Caco-2 (cell line): ENCODE measurements around the gene FOXN3. TPM values are rescaled to one million over a fixed set of nuclear protein-coding genes. Genes with fewer than 3 reads are reported as not detected.

Experiments
- BruUV-seq: library from RNA; stranded (reverse); fragments of 400-500 nt; replicated peaks from 2 replicates; lab custom pipeline; 2021; lab: Mats Ljungman, UMichigan
- CTCF ChIA-PET: fragments of 300-600 bp; sonication (Branson Sonifier 250); formaldehyde crosslinking; loops from one replicate; lab custom pipeline; 2022; ENCODE audit warnings: antibody characterized with exemption; lab: Charles Lee
- POLR2A ChIA-PET: fragments of 300-600 bp; sonication (Branson Sonifier 250); formaldehyde crosslinking; loops from one replicate; lab custom pipeline; 2022; ENCODE audit warnings: antibody characterized with exemption; lab: Charles Lee
- DNase-seq, 2 experiments: peaks; one replicate each; pipeline versions ENCODE4 v3.0.0 to v3.0.0-alpha.2; 2020 to 2022
- H3K27me3 ChIP-seq: replicated peaks from 2 replicates; pipeline ENCODE4 v1.6.0; 2011; ENCODE audit warnings: low read length; ENCODE audit not compliant: control insufficient read depth, insufficient read depth
- H3K36me3 ChIP-seq: 2 replicates; pipeline ENCODE4 v1.5.1; 2011; ENCODE audit warnings: low read length; ENCODE audit not compliant: control insufficient read depth, insufficient read depth
- H3K4me1 ChIP-seq: fragments of 250-450 bp; sonication (Bioruptor Pico); 2 replicates; pipeline ENCODE4 v1.5.1; 2020; ENCODE audit warnings: mild to moderate bottlenecking
- H3K4me3 ChIP-seq: 2 replicates; pipeline ENCODE4 v1.5.1; 2011; ENCODE audit warnings: low read depth, mild to moderate bottlenecking, control low read depth, low read length
- H3K9me3 ChIP-seq: fragments of 250-450 bp; sonication (Bioruptor Pico); 2 replicates; pipeline ENCODE4 v1.5.1; 2020; ENCODE audit warnings: mild to moderate bottlenecking, moderate library complexity
- H3K27ac Mint-ChIP-seq: one replicate; pipeline ENCODE4 v1.8.0; 2022; ENCODE audit warnings: mixed read lengths; ENCODE audit not compliant: unreplicated experiment
- H3K27me3 Mint-ChIP-seq: one replicate; pipeline ENCODE4 v1.8.0; 2022; ENCODE audit warnings: mixed read lengths; ENCODE audit not compliant: insufficient read depth, unreplicated experiment
- H3K36me3 Mint-ChIP-seq: one replicate; pipeline ENCODE4 v1.8.0; 2022; ENCODE audit warnings: mild to moderate bottlenecking, mixed read lengths; ENCODE audit not compliant: insufficient read depth, unreplicated experiment
- H3K4me1 Mint-ChIP-seq: one replicate; pipeline ENCODE4 v1.8.0; 2022; ENCODE audit warnings: low read depth, mixed read lengths; ENCODE audit not compliant: unreplicated experiment
- H3K4me3 Mint-ChIP-seq: one replicate; pipeline ENCODE4 v1.8.0; 2022; ENCODE audit warnings: mild to moderate bottlenecking, moderate library complexity, mixed read lengths; ENCODE audit not compliant: unreplicated experiment
- H3K9me3 Mint-ChIP-seq: one replicate; pipeline ENCODE4 v1.8.0; 2022; ENCODE audit warnings: mixed read lengths; ENCODE audit not compliant: unreplicated experiment
- CTCF ChIP-seq, 2 experiments: fragments of 200-600 bp in 1 of 2; IDR thresholded peaks; 1 replicate in 1 of 2; 2 replicates in 1 of 2; pipeline versions ENCODE4 v1.5.1 to v1.8.0; 2011 to 2022; ENCODE audit warnings: antibody characterized with exemption in 1 of 2, control low read depth in 1 of 2, inconsistent platforms in 1 of 2, low read depth in 1 of 2, low read length in 1 of 2, mild to moderate bottlenecking in 1 of 2, moderate library complexity in 1 of 2; ENCODE audit not compliant: insufficient read depth in 1 of 2, severe bottlenecking in 1 of 2, unreplicated experiment in 1 of 2
- intact Hi-C: fragments of 100-400 bp; cut with micrococcal nuclease; formaldehyde crosslinking; loops from one replicate; pipeline ENCODE4 v1.10.0; 2022; ENCODE audit not compliant: unreplicated experiment
- total RNA-seq: library from RNA; stranded (reverse); gene quantifications from 2 replicates; pipeline ENCODE4 v1.2.3, GENCODE V29; 2022

Gene FOXN3
- total RNA-seq, 1 experiment from 2014 or later, result 20.6 TPM

GRCh38 chr14:89327771-89328212 is 89.2 kb downstream of the FOXN3 start:
- Histone ChIP-seq H3K27me3 (no peaks in the 10 kb centered on the region), H3K9me3 (no peaks in the 10 kb centered on the region), H3K4me3 (no peak overlapping the region), H3K36me3 (no peaks in the 10 kb centered on the region), H3K4me1 (no peaks in the 10 kb centered on the region)
- DNase-seq, result no peak
- H3K4me1 Mint-ChIP-seq, result no peaks in the 10 kb centered on the region
- ChIA-PET POLR2A (no interaction called here), CTCF (no interaction called here)
- no peak for TF ChIP-seq CTCF (IDR thresholded peaks at IDR 0.05; ENCODE audit: insufficient read depth in 1 of 2, low read depth in 1 of 2, low read length in 1 of 2, severe bottlenecking in 1 of 2, unreplicated experiment in 1 of 2)
- BruUV-seq, result no TSS peak
- no peaks in the 10 kb centered on the region for H3K27me3 Mint-ChIP-seq
- intact Hi-C loops, result no loop called here
- H3K9me3 Mint-ChIP-seq, result no peaks in the 10 kb centered on the region
- H3K36me3 Mint-ChIP-seq, result no peaks in the 10 kb centered on the region
- H3K27ac Mint-ChIP-seq, result no peak overlapping the region
- H3K4me3 Mint-ChIP-seq, result no peak overlapping the region

- CTCF ChIA-PET, result interaction anchor here (0.5 kb wide), 1 partner anchor 734 kb away, joined by 3 read pairs; no protein-coding TSS in a partner anchor
- Mint-ChIP-seq H3K4me1 (no peaks in the 10 kb centered on the region), H3K27me3 (no peaks in the 10 kb centered on the region), H3K4me3 (no peak overlapping the region), H3K36me3 (no peaks in the 10 kb centered on the region), H3K9me3 (no peaks in the 10 kb centered on the region), H3K27ac (no peak overlapping the region)
- BruUV-seq, result no TSS peak
- no peak for TF ChIP-seq CTCF (IDR thresholded peaks at IDR 0.05; ENCODE audit: insufficient read depth in 1 of 2, low read depth in 1 of 2, low read length in 1 of 2, severe bottlenecking in 1 of 2, unreplicated experiment in 1 of 2)
- H3K36me3 ChIP-seq, result no peaks in the 10 kb centered on the region
- no peak overlapping the region for H3K4me3 ChIP-seq
- no peak for DNase-seq
- H3K9me3 ChIP-seq, result no peaks in the 10 kb centered on the region
- intact Hi-C loops, result no loop called here
- H3K4me1 ChIP-seq, result no peaks in the 10 kb centered on the region
- POLR2A ChIA-PET, result no interaction called here
- no peaks in the 10 kb centered on the region for H3K27me3 ChIP-seq
These were observed 91.1 kb downstream of the FOXN3 start for GRCh38 chr14:89325959-89326358.

GRCh38 chr14:89325299-89325883 is 91.6 kb downstream of the FOXN3 start:
- H3K4me1 Mint-ChIP-seq, result no peaks in the 10 kb centered on the region
- no TSS peak for BruUV-seq
- H3K4me1 ChIP-seq, result no peaks in the 10 kb centered on the region
- H3K4me3 Mint-ChIP-seq, result no peak overlapping the region
- no peak for TF ChIP-seq CTCF (IDR thresholded peaks at IDR 0.05; ENCODE audit: insufficient read depth in 1 of 2, low read depth in 1 of 2, low read length in 1 of 2, severe bottlenecking in 1 of 2, unreplicated experiment in 1 of 2)
- H3K9me3 ChIP-seq, result no peaks in the 10 kb centered on the region
- H3K27me3 ChIP-seq, result no peaks in the 10 kb centered on the region
- intact Hi-C loops, result no loop called here
- ChIA-PET POLR2A (no interaction called here), CTCF (no interaction called here)
- no peaks in the 10 kb centered on the region for H3K9me3 Mint-ChIP-seq
- H3K36me3 Mint-ChIP-seq, result no peaks in the 10 kb centered on the region
- no peak overlapping the region for H3K27ac Mint-ChIP-seq
- H3K36me3 ChIP-seq, result no peaks in the 10 kb centered on the region
- DNase-seq, result no peak
- H3K27me3 Mint-ChIP-seq, result no peaks in the 10 kb centered on the region
- no peak overlapping the region for H3K4me3 ChIP-seq
